Tibial nerve (tissue), 4 donors: Measurements from ENCODE around the gene NTN5. TPM values are rescaled to one million over a fixed set of nuclear protein-coding genes. Genes with fewer than 3 reads are reported as not detected.

Experiments
- DNase-seq, 2 donors: peaks; one replicate each; pipeline ENCODE4 v3.0.0-alpha.2; 2019; ENCODE audit warnings: low spot score in 2 of 2
- H3K27ac ChIP-seq, 4 donors: fragments of 200-600 bp; sonication (generic) in 3 of 4; one replicate each; pipeline ENCODE4 v1.5.1; 2017 to 2019; ENCODE audit warnings: mild to moderate bottlenecking in 1 of 4
- H3K27me3 ChIP-seq, 2 donors: fragments of 200-600 bp; sonication (generic) in 1 of 2; one replicate each; pipeline versions ENCODE4 v1.5.1 to v1.6.0; 2017 to 2019
- H3K36me3 ChIP-seq, 3 donors: fragments of 200-600 bp; sonication (generic); one replicate each; pipeline ENCODE4 v1.5.1; 2018 to 2019
- H3K4me1 ChIP-seq, 4 donors: fragments of 200-600 bp; sonication (generic) in 3 of 4; one replicate each; pipeline ENCODE4 v1.5.1; 2017 to 2019
- H3K4me3 ChIP-seq, 4 donors: fragments of 200-600 bp; sonication (generic) in 3 of 4; one replicate each; pipeline ENCODE4 v1.5.1; 2017 to 2019; ENCODE audit warnings: mild to moderate bottlenecking in 1 of 4, moderate library complexity in 1 of 4
- H3K9me3 ChIP-seq, 4 donors: fragments of 200-600 bp; sonication (generic) in 3 of 4; one replicate each; pipeline ENCODE4 v1.5.1; 2017 to 2019
- CTCF ChIP-seq, 5 experiments: fragments of 200-600 bp in 3 of 5; fragments of 450-650 bp in 2 of 5; sonication (generic) in 3 of 5; IDR thresholded peaks; one replicate each; pipeline ENCODE4 v1.5.1; 2016 to 2019; ENCODE audit warnings: antibody characterized with exemption in 5 of 5, mild to moderate bottlenecking in 3 of 5, moderate library complexity in 2 of 5
- EP300 ChIP-seq, 2 donors: sonication (generic); formaldehyde crosslinking; IDR thresholded peaks; one replicate each; pipeline ENCODE4 v1.6.1; 2017; ENCODE audit warnings: antibody characterized with exemption in 2 of 2, mild to moderate bottlenecking in 1 of 2
- POLR2A ChIP-seq, 2 donors: fragments of 450-650 bp; IDR thresholded peaks; one replicate each; pipeline ENCODE4 v1.6.1; 2017; ENCODE audit warnings: antibody characterized with exemption in 2 of 2, mild to moderate bottlenecking in 2 of 2, moderate library complexity in 2 of 2
- WGBS, 2 donors: methylation state at CpG; one replicate each; pipeline ENCODE4 v1.1.5; 2018; 5-methylcytosine and 5-hydroxymethylcytosine counted together
- total RNA-seq, 4 donors: library from RNA; depleted of rRNA; stranded (reverse); fragments of >200 nt; gene quantifications; one replicate each; pipeline ENCODE4 v1.1.0, GENCODE V29; 2016

Gene NTN5
- total RNA-seq, 4 donors from 2014 or later = 0.78 to 6.9 (median 2.2) TPM

DNA sequence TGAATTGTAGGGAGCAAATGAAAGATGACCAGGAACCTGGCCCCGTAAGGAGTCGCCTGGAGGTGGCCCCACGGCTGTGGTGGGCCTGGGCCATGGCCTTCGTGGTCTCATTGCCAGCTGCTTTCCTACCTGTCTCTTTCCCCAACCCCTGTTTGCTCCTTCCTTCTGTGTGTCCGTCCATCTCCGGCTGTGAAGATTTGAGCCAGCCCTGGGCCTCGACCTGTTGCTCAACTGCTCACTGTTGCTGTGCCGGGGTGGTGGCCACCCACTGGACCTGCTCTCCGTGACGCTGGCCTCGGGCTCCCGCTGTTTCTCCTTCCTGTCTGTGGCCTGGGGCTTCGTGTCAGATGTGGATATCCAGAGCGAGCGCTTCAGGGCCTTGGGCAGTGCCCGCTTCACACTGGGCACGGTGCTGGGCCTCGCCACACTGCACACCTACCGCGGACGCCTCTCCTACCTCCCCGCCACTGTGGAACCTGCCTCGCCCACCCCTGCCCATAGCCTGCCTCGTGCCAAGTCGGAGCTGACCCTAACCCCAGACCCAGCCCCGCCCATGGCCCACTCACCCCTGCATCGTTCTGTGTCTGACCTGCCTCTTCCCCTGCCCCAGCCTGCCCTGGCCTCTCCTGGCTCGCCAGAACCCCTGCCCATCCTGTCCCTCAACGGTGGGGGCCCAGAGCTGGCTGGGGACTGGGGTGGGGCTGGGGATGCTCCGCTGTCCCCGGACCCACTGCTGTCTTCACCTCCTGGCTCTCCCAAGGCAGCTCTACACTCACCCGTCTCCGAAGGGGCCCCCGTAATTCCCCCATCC is 44.1 kb downstream of the NTN5 start:
- no peak overlapping the region for H3K4me3 ChIP-seq
- WGBS, 2 donors = 73 to 78% methylated on average over 31 to 33 of the region's 34 CpGs
- peak overlapping the region in 3 of 4 donors; percentile 35 to 81 (median 36) for H3K27ac ChIP-seq
- TF ChIP-seq POLR2A (IDR thresholded peaks at IDR 0.05) (no peak), CTCF (IDR thresholded peaks at IDR 0.05) (no peak), EP300 (IDR thresholded peaks at IDR 0.05) (peak in 1 of 2 donors; percentile 20)
- H3K9me3 ChIP-seq = no peaks in the 10 kb centered on the region
- no peak for DNase-seq
- H3K4me1 ChIP-seq = peaks cover 0 to 75% (median 34%) of the 10 kb centered on the region in 4 donors
- peaks cover 0 to 71% (median 0%) of the 10 kb centered on the region in 3 donors for H3K36me3 ChIP-seq
- no peaks in the 10 kb centered on the region for H3K27me3 ChIP-seq

GRCh38 chr19:48627865-48628314 is 44.9 kb downstream of the NTN5 start:
- no peak for DNase-seq
- no peaks in the 10 kb centered on the region for H3K27me3 ChIP-seq
- peaks cover 0 to 71% (median 0%) of the 10 kb centered on the region in 3 donors for H3K36me3 ChIP-seq
- WGBS, 2 donors = 73 to 88% methylated on average over 14 to 16 of the region's 17 CpGs
- H3K27ac ChIP-seq = peak overlapping the region in 2 of 4 donors; percentile 62 to 81
- H3K4me3 ChIP-seq = no peak overlapping the region
- TF ChIP-seq CTCF (IDR thresholded peaks at IDR 0.05) (no peak), EP300 (IDR thresholded peaks at IDR 0.05) (no peak), POLR2A (IDR thresholded peaks at IDR 0.05) (no peak)
- H3K4me1 ChIP-seq = peaks cover 0 to 75% (median 34%) of the 10 kb centered on the region in 4 donors
- no peaks in the 10 kb centered on the region for H3K9me3 ChIP-seq

GRCh38 chr19:48627201-48627864 is 45.5 kb downstream of the NTN5 start:
- Histone ChIP-seq H3K4me3 (no peak overlapping the region), H3K27ac (peak overlapping the region in 2 of 4 donors; percentile 62 to 81)

GRCh38 chr19:48625891-48626327 is 46.9 kb downstream of the NTN5 start:
- peak overlapping the region in 2 of 4 donors; percentile 89 to 90 for H3K27ac ChIP-seq
- H3K4me1 ChIP-seq = peaks cover 0 to 68% (median 28%) of the 10 kb centered on the region in 4 donors
- peaks cover 0 to 60% (median 0%) of the 10 kb centered on the region in 3 donors for H3K36me3 ChIP-seq
- no peak for DNase-seq
- no peak overlapping the region for H3K4me3 ChIP-seq
- 81 to 82% methylated on average over 21 to 30 of the region's 30 CpGs for WGBS, 2 donors
- no peaks in the 10 kb centered on the region for H3K27me3 ChIP-seq
- no peaks in the 10 kb centered on the region for H3K9me3 ChIP-seq
- no peak for TF ChIP-seq EP300 (IDR thresholded peaks at IDR 0.05)
- TF ChIP-seq POLR2A (IDR thresholded peaks at IDR 0.05) = no peak
- no peak for TF ChIP-seq CTCF (IDR thresholded peaks at IDR 0.05)

More at GRCh38 chr19:48627201-48627864, 45.5 kb downstream of the NTN5 start:
- 61 to 78% methylated on average over 6 of the region's 6 CpGs for WGBS, 2 donors
- H3K36me3 ChIP-seq = peaks cover 0 to 68% (median 0%) of the 10 kb centered on the region in 3 donors
- H3K9me3 ChIP-seq = no peaks in the 10 kb centered on the region
- TF ChIP-seq POLR2A (IDR thresholded peaks at IDR 0.05) (no peak), EP300 (IDR thresholded peaks at IDR 0.05) (no peak), CTCF (IDR thresholded peaks at IDR 0.05) (no peak)
- no peak for DNase-seq
- H3K27me3 ChIP-seq = no peaks in the 10 kb centered on the region
- peaks cover 0 to 73% (median 29%) of the 10 kb centered on the region in 4 donors for H3K4me1 ChIP-seq
